ENCODE results near the gene CCNJL.

DNA sequence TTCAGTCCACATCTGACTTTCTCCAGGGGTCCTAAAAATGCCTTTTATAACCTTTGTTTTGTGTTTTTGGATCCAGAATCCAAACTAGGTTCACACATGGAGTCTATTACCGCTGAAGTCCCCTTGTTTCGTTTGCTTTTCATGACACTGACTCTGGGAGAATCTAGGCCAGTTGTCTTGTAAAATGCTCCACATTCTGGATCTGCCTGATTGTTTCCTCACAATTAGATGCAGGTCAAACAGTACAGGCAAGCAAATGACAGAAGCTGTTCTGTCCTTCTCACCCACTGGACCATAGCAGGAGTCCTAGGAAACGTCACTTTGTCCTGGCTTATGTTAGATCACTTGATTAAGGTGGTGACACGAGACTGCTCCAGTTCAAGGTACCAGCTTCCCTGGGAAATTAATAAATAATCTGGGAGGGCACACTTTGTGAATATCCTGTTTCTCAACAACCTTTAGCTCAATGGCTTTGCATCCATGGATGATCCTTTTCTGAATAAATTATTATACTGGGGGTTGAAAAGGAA lies 49.0 kb downstream of the CCNJL start:
- TF ChIP-seq, protein P1, sequence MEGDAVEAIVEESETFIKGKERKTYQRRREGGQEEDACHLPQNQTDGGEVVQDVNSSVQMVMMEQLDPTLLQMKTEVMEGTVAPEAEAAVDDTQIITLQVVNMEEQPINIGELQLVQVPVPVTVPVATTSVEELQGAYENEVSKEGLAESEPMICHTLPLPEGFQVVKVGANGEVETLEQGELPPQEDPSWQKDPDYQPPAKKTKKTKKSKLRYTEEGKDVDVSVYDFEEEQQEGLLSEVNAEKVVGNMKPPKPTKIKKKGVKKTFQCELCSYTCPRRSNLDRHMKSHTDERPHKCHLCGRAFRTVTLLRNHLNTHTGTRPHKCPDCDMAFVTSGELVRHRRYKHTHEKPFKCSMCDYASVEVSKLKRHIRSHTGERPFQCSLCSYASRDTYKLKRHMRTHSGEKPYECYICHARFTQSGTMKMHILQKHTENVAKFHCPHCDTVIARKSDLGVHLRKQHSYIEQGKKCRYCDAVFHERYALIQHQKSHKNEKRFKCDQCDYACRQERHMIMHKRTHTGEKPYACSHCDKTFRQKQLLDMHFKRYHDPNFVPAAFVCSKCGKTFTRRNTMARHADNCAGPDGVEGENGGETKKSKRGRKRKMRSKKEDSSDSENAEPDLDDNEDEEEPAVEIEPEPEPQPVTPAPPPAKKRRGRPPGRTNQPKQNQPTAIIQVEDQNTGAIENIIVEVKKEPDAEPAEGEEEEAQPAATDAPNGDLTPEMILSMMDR (IDR thresholded peaks at IDR 0.05): no peak
- TF ChIP-seq, protein P2, sequence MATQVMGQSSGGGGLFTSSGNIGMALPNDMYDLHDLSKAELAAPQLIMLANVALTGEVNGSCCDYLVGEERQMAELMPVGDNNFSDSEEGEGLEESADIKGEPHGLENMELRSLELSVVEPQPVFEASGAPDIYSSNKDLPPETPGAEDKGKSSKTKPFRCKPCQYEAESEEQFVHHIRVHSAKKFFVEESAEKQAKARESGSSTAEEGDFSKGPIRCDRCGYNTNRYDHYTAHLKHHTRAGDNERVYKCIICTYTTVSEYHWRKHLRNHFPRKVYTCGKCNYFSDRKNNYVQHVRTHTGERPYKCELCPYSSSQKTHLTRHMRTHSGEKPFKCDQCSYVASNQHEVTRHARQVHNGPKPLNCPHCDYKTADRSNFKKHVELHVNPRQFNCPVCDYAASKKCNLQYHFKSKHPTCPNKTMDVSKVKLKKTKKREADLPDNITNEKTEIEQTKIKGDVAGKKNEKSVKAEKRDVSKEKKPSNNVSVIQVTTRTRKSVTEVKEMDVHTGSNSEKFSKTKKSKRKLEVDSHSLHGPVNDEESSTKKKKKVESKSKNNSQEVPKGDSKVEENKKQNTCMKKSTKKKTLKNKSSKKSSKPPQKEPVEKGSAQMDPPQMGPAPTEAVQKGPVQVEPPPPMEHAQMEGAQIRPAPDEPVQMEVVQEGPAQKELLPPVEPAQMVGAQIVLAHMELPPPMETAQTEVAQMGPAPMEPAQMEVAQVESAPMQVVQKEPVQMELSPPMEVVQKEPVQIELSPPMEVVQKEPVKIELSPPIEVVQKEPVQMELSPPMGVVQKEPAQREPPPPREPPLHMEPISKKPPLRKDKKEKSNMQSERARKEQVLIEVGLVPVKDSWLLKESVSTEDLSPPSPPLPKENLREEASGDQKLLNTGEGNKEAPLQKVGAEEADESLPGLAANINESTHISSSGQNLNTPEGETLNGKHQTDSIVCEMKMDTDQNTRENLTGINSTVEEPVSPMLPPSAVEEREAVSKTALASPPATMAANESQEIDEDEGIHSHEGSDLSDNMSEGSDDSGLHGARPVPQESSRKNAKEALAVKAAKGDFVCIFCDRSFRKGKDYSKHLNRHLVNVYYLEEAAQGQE (IDR thresholded peaks at IDR 0.05): no peak
- TF ChIP-seq CEBPB (IDR thresholded peaks at IDR 0.05) (no peak), POLR2A (IDR thresholded peaks at IDR 0.05; ENCODE audit: low read length) (no peak), RAD21 (conservative IDR thresholded peaks at IDR 0.05 in 1 of 2, IDR thresholded peaks at IDR 0.05 in 1 of 2) (no peak)

Measured in A549 (cell line).